T-cell (primary cell): ENCODE results near the gene SIX2. TPM values are rescaled to one million over a fixed set of nuclear protein-coding genes. Genes with fewer than 3 reads are reported as not detected.
A peak's percentile ranks its signal among the peaks of the same experiment; 100 is the strongest.

Source experiments
- ATAC-seq, 4 experiments: fragments of 200-7000 bp in 3 of 4; fragments of 150-1000 bp in 1 of 4; cut with Tn5 transposase; replicated peaks in 1 of 4; 1 replicate in 3 of 4; 2 replicates in 1 of 4; pipeline ENCODE4 v1.10.0; 2021; ENCODE audit warnings: moderate library complexity in 3 of 4, mild to moderate bottlenecking in 2 of 4, moderate number of reproducible peaks in 1 of 4
- CTCF ChIA-PET, 2 donors: fragments of 300-600 bp; sonication (Branson Sonifier 250); formaldehyde crosslinking; loops; one replicate each; lab custom pipeline; 2022; ENCODE audit warnings: antibody characterized with exemption in 2 of 2; lab: Charles Lee
- POLR2A ChIA-PET, 2 donors: fragments of 300-600 bp; sonication (Branson Sonifier 250); formaldehyde crosslinking; loops; one replicate each; lab custom pipeline; 2022; ENCODE audit warnings: antibody characterized with exemption in 2 of 2; lab: Charles Lee
- DNase-seq, 35 experiments: peaks; one replicate each; pipeline versions ENCODE4 v3.0.0 to v3.0.0-alpha.2; 2013 to 2023
- H3K27ac ChIP-seq: one replicate; pipeline ENCODE4 v1.5.1; 2013; ENCODE audit warnings: low read length
- H3K27me3 ChIP-seq, 2 experiments: replicated peaks in 1 of 2; 1 replicate in 1 of 2; 2 replicates in 1 of 2; pipeline versions ENCODE4 v1.6.1 to v1.7.0; 2013; ENCODE audit warnings: low read length in 1 of 2, mixed read lengths in 1 of 2; ENCODE audit not compliant: control insufficient read depth in 2 of 2, insufficient read depth in 2 of 2; ENCODE audit errors: extremely low read depth in 1 of 2
- H3K36me3 ChIP-seq, 2 donors: 1 replicate in 1 of 2; 2 replicates in 1 of 2; pipeline versions ENCODE4 v1.6.1 to v1.7.0; 2013; ENCODE audit warnings: low read length in 1 of 2; ENCODE audit not compliant: control insufficient read depth in 2 of 2, insufficient read depth in 1 of 2; ENCODE audit errors: extremely low read depth in 1 of 2
- H3K4me1 ChIP-seq, 2 experiments: 1 replicate in 1 of 2; 2 replicates in 1 of 2; pipeline versions ENCODE4 v1.6.1 to v1.7.0; 2013; ENCODE audit warnings: low read length in 2 of 2, mixed read lengths in 1 of 2; ENCODE audit not compliant: insufficient read depth in 2 of 2, control insufficient read depth in 1 of 2; ENCODE audit errors: extremely low read depth in 1 of 2
- H3K4me3 ChIP-seq, 2 donors: 1 replicate in 1 of 2; 2 replicates in 1 of 2; pipeline versions ENCODE4 v1.5.1 to v1.7.0; 2013; ENCODE audit warnings: mild to moderate bottlenecking in 2 of 2, low read length in 1 of 2, moderate library complexity in 1 of 2; ENCODE audit not compliant: control insufficient read depth in 1 of 2; ENCODE audit errors: extremely low read depth in 1 of 2
- H3K9me3 ChIP-seq: 2 replicates; pipeline ENCODE4 v1.7.0; 2013
- H3K27ac Mint-ChIP-seq, 2 donors: one replicate each; pipeline ENCODE4 v1.8.0; 2020 to 2021; ENCODE audit warnings: mild to moderate bottlenecking in 2 of 2, mixed read lengths in 2 of 2
- H3K27me3 Mint-ChIP-seq, 2 donors: one replicate each; pipeline ENCODE4 v1.8.0; 2021 to 2022; ENCODE audit warnings: mixed read lengths in 2 of 2
- H3K36me3 Mint-ChIP-seq: one replicate; pipeline ENCODE4 v1.8.0; 2021; ENCODE audit warnings: mixed read lengths
- H3K4me1 Mint-ChIP-seq, 3 donors: one replicate each; pipeline ENCODE4 v1.8.0; 2020 to 2022; ENCODE audit warnings: mixed read lengths in 3 of 3, mild to moderate bottlenecking in 1 of 3
- H3K4me3 Mint-ChIP-seq, 3 donors: one replicate each; pipeline ENCODE4 v1.8.0; 2020 to 2022; ENCODE audit warnings: mild to moderate bottlenecking in 3 of 3, mixed read lengths in 3 of 3, moderate library complexity in 3 of 3
- H3K9me3 Mint-ChIP-seq, 3 donors: one replicate each; pipeline ENCODE4 v1.8.0; 2020 to 2022; ENCODE audit warnings: mixed read lengths in 3 of 3
- WGBS: methylation state at CpG from one replicate; pipeline ENCODE4 v1.1.5; 2013; ENCODE audit warnings: missing lambda C conversion rate; ENCODE audit not compliant: insufficient coverage; 5-methylcytosine and 5-hydroxymethylcytosine counted together
- total RNA-seq, 35 experiments: library from RNA in 6 of 35; stranded (reverse) in 6 of 35; fragments of 120-200 nt in 1 of 35; gene quantifications; one replicate each; pipeline versions ENCODE4 v1.2.1 to v1.2.4 and lab custom pipeline; 2013 to 2026

The SIX2 gene
- total RNA-seq, 5 donors from 2014 or later (not counting 1 experiment from before 2014, with no cell fraction given) = not detected

DNA sequence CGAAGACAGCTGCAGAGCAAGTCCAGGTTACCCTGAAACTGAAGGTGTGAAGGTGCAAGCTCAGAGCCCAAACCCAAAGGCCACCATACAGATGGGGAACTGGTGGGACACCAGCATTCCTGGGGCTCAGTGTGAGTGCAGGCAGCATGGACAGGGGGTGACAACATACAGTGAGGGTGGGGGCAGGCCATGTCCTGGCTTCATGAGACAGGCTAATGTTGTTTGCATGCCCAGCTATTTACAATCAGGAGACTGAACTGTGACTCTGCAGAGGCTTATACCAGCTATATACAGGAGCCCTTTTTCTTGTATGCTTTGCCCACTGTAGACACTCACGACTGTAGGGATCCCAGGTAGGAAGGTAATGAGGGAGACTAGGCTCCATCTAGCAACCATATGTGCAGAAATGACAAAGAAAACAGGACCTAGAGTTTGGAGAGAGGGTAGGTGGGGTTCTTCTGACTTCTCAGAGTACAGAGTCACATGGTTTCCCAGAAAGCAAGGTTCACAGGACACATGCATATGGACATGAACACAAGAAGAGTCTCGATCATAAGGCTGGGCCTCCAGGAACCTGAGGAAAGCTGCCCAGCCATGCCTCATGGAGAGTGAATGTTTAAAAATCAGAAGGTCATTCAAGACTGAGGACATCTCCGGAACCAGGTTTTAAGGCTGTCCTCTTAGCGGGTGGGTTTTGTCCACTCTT lies 41.4 kb downstream of the SIX2 start:
- no peaks in the 10 kb centered on the region for H3K9me3 ChIP-seq
- H3K27me3 ChIP-seq = peaks cover 0 to 38% of the 10 kb centered on the region in 2 experiments
- DNase-seq (no peak), ATAC-seq (no peak)
- Mint-ChIP-seq H3K27ac (no peak overlapping the region), H3K27me3 (peaks cover 26 to 47% of the 10 kb centered on the region in 2 donors), H3K4me1 (no peaks in the 10 kb centered on the region), H3K36me3 (no peaks in the 10 kb centered on the region), H3K9me3 (no peaks in the 10 kb centered on the region), H3K4me3 (no peak overlapping the region)
- WGBS = 95% methylated on average over 4 of the region's 5 CpGs
- no peaks in the 10 kb centered on the region for H3K36me3 ChIP-seq
- no peak overlapping the region for H3K4me3 ChIP-seq
- CTCF ChIA-PET = interaction anchor here in 1 of 2 donors (0.5 kb wide), 1 partner anchor 28 kb away, joined by 4 read pairs; no protein-coding TSS in a partner anchor
- POLR2A ChIA-PET = interaction anchor here in 1 of 2 donors (0.5 kb wide), 1 partner anchor 865 kb away, joined by 3 read pairs; no protein-coding TSS in a partner anchor
- no peak overlapping the region for H3K27ac ChIP-seq
- peaks cover 0 to 4% of the 10 kb centered on the region in 2 experiments for H3K4me1 ChIP-seq

DNA sequence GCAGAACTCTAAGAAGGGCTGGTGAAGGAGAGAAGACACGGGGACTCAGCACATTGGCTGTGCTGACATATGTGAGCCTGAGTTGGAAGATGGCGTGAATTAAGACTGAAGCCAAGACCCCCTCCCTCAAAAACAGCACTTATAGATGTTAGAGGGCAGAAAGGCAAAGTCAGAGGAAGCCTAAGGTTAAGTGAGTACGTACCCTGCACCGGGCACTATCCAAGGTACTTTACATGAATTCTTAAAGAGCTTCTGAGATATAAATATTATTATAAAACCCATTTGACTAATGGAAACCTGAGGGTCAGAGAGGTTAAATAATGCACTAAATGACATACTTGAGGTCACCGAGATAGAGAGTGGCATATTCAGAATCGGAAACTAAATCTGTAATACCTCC lies 42.2 kb downstream of the SIX2 start:
- H3K4me1 Mint-ChIP-seq = no peaks in the 10 kb centered on the region
- H3K4me3 Mint-ChIP-seq = no peak overlapping the region
- H3K9me3 Mint-ChIP-seq = no peaks in the 10 kb centered on the region
- H3K36me3 ChIP-seq = no peaks in the 10 kb centered on the region
- POLR2A ChIA-PET = no interaction called here
- H3K27ac ChIP-seq = no peak overlapping the region
- no peak overlapping the region for H3K27ac Mint-ChIP-seq
- H3K27me3 Mint-ChIP-seq = peaks cover 23 to 47% of the 10 kb centered on the region in 2 donors
- H3K9me3 ChIP-seq = no peaks in the 10 kb centered on the region
- no peak for DNase-seq
- WGBS = no CpG with 5 or more reads among the region's 6 CpGs
- H3K36me3 Mint-ChIP-seq = no peaks in the 10 kb centered on the region
- H3K4me3 ChIP-seq = no peak overlapping the region
- peaks cover 0 to 41% of the 10 kb centered on the region in 2 experiments for H3K27me3 ChIP-seq
- ATAC-seq = no peak
- no peaks in the 10 kb centered on the region for H3K4me1 ChIP-seq
- CTCF ChIA-PET = no interaction called here

DNA sequence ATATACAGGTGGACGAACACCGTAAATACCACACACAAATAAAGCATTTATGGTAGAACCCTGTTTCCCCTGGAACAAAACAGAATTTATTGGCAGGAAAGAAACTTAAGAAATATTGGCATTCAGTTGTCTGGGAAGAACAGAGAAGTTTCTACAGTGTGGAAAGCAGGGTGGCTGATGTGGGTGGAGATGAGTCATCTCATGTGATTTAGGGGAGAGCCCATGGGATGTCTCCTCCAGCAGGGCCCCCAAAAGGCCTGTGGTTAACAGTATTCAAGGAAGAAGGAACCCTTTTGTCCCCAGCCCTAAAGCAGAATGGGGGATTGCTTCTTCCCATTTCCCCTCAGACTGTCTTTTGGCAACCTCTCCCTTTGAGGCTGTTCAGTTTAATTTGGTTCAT lies 43.6 kb downstream of the SIX2 start:
- H3K27me3 ChIP-seq = peaks cover 0 to 47% of the 10 kb centered on the region in 2 experiments
- no peaks in the 10 kb centered on the region for H3K9me3 ChIP-seq
- WGBS = no CpG with 5 or more reads among the region's 2 CpGs
- H3K4me3 ChIP-seq = no peak overlapping the region
- DNase-seq = no peak
- H3K36me3 Mint-ChIP-seq = no peaks in the 10 kb centered on the region
- H3K27me3 Mint-ChIP-seq = peaks cover 27 to 51% of the 10 kb centered on the region in 2 donors
- H3K36me3 ChIP-seq = no peaks in the 10 kb centered on the region
- CTCF ChIA-PET = no interaction called here
- no peak overlapping the region for H3K27ac ChIP-seq
- H3K4me1 Mint-ChIP-seq = no peaks in the 10 kb centered on the region
- H3K4me1 ChIP-seq = no peaks in the 10 kb centered on the region
- no peaks in the 10 kb centered on the region for H3K9me3 Mint-ChIP-seq
- no peak for ATAC-seq
- no peak overlapping the region for H3K4me3 Mint-ChIP-seq
- POLR2A ChIA-PET = no interaction called here
- no peak overlapping the region for H3K27ac Mint-ChIP-seq

DNA sequence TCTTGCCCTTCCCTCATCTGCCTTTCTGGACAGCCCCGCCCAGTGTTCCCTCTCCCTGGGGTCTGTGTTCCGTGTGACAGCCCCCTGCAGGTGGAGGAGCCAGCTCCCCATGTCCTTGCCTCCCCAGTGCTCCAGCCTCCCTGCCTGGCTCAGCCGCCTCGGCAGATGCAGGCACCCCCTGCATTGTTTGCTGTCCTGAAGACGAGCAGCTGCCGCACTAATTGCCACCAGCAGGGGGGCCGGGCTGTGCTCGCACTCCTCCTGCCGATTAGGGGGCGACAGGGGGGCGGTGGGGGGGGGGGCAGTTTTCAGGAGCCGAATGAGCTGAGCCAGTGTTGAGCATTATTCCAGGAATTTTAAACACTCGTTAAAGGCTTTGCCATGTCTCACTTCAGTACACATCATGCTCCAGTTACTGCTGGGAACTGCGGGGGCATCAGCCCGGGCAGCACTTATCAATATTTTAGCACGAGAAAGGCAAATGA lies 44.5 kb downstream of the SIX2 start:
- CTCF ChIA-PET = interaction anchor here in 1 of 2 donors (0.5 kb wide), 1 partner anchor 14 kb away, joined by 3 read pairs; no protein-coding TSS in a partner anchor
- Histone ChIP-seq H3K27ac (no peak overlapping the region), H3K4me3 (no peak overlapping the region), H3K27me3 (peaks cover 0 to 45% of the 10 kb centered on the region in 2 experiments), H3K36me3 (no peaks in the 10 kb centered on the region), H3K4me1 (no peaks in the 10 kb centered on the region), H3K9me3 (no peaks in the 10 kb centered on the region)
- WGBS = 21% methylated on average over 9 of the region's 16 CpGs
- no peak for ATAC-seq
- POLR2A ChIA-PET = interaction anchor here in 1 of 2 donors (0.6 kb wide), 2 partner anchors 1091 to 1889 kb away, joined by 4 read pairs; no protein-coding TSS in a partner anchor
- Mint-ChIP-seq H3K27me3 (peaks cover 27 to 55% of the 10 kb centered on the region in 2 donors), H3K9me3 (no peaks in the 10 kb centered on the region), H3K27ac (no peak overlapping the region), H3K4me3 (no peak overlapping the region), H3K4me1 (no peaks in the 10 kb centered on the region), H3K36me3 (no peaks in the 10 kb centered on the region)
- DNase-seq = no peak

DNA sequence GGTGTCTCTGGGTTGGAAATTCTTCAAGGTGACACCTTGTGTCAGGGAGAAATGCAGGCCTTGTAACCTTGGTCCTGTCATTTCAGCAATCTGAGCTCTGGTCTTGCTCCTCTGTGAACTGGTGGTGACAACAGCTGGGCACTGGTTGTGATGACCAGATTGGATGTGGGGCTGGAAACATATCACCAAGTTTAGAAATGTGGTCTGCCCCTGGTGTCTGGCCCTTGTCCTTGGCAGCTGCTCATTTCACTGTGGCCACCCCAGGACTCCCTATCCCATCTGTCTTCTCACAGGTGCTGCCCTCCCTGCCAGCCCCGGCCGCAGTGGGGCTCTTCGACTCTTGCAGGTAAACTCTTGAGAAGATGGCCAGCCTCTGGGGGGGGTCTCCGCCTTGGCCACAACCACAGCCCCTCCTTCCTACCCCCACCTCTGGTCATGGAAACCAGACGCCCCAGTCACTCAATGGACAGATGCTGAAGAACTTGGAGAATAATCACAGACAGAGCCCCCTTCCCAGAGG lies 47.0 kb downstream of the SIX2 start:
- 84% methylated on average over 4 of the region's 5 CpGs for WGBS
- Histone ChIP-seq H3K36me3 (no peaks in the 10 kb centered on the region), H3K9me3 (no peaks in the 10 kb centered on the region), H3K27ac (no peak overlapping the region), H3K4me1 (no peaks in the 10 kb centered on the region), H3K27me3 (peaks cover 0 to 53% of the 10 kb centered on the region in 2 experiments), H3K4me3 (no peak overlapping the region)
- ChIA-PET CTCF (interaction anchor here in 1 of 2 donors (0.7 kb wide), 1 partner anchor 8 kb away, joined by 3 read pairs; no protein-coding TSS in a partner anchor), POLR2A (no interaction called here)
- Mint-ChIP-seq H3K27me3 (peaks cover 28 to 67% of the 10 kb centered on the region in 2 donors), H3K9me3 (no peaks in the 10 kb centered on the region), H3K4me1 (no peaks in the 10 kb centered on the region), H3K36me3 (no peaks in the 10 kb centered on the region), H3K4me3 (no peak overlapping the region), H3K27ac (no peak overlapping the region)
- ATAC-seq (no peak), DNase-seq (no peak)

DNA sequence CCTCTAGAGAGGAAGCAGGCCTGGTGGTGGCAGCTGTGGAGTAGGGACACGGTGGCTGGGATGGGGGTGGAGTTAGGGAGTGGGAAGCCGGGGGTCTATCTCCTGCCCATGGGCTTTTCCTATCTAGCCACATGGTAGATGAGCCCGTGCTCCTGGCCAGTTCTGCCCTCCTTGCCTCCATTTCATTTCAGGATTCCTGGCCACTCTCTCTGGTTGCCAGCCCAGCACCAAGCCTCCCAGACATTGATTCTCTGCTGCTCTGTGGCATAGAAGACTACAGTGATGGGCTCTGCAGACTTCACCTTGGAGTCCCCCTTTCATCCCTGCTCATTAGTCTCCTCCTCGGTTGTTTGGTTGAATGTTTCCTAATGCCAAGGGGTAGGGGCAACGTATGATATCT lies 48.4 kb downstream of the SIX2 start:
- H3K27ac ChIP-seq = no peak overlapping the region
- 78% methylated on average over 3 of the region's 5 CpGs for WGBS
- DNase-seq (no peak), ATAC-seq (no peak)
- ChIA-PET CTCF (no interaction called here), POLR2A (no interaction called here)
- Mint-ChIP-seq H3K4me1 (peaks cover 0 to 2% (median 1%) of the 10 kb centered on the region in 3 donors), H3K9me3 (no peaks in the 10 kb centered on the region), H3K4me3 (no peak overlapping the region), H3K27ac (peak overlapping the region in 1 of 2 donors; percentile 53), H3K36me3 (no peaks in the 10 kb centered on the region), H3K27me3 (peaks cover 29 to 70% of the 10 kb centered on the region in 2 donors)
- H3K36me3 ChIP-seq = no peaks in the 10 kb centered on the region
- no peaks in the 10 kb centered on the region for H3K9me3 ChIP-seq
- no peak overlapping the region for H3K4me3 ChIP-seq
- peaks cover 0 to under 1% of the 10 kb centered on the region in 2 experiments for H3K4me1 ChIP-seq
- peaks cover 2 to 55% of the 10 kb centered on the region in 2 experiments for H3K27me3 ChIP-seq
